GM12864 (cell line): Measurements from ENCODE around the gene PCK1.

ENCODE experiments used
- DNase-seq: peaks from one replicate; pipeline ENCODE4 v3.0.0-alpha.2; 2011; ENCODE audit warnings: low read depth
- H3K4me3 ChIP-seq: 2 replicates; pipeline ENCODE4 v1.5.1; 2011; ENCODE audit warnings: mild to moderate bottlenecking, low read depth, low read length, control low read depth
- CTCF ChIP-seq: IDR thresholded peaks from 2 replicates; pipeline ENCODE4 v1.5.1; 2011; ENCODE audit warnings: low read depth, mild to moderate bottlenecking, moderate library complexity, low read length, control low read depth, inconsistent platforms; ENCODE audit errors: missing control alignments

The PCK1 gene

GRCh38 chr20:57573242-57573641 is 12.3 kb downstream of the PCK1 start:
- no peak for DNase-seq
- H3K4me3 ChIP-seq, result no peak overlapping the region

GRCh38 chr20:57573894-57574293 is 13.0 kb downstream of the PCK1 start:
- DNase-seq, result no peak
- no peak overlapping the region for H3K4me3 ChIP-seq
- peak; percentile 51 for TF ChIP-seq CTCF

More at GRCh38 chr20:57573242-57573641, 12.3 kb downstream of the PCK1 start:
- TF ChIP-seq CTCF, result no peak

GRCh38 chr20:57574954-57575353 is 14.0 kb downstream of the PCK1 start:
- TF ChIP-seq CTCF, result no peak
- H3K4me3 ChIP-seq, result no peak overlapping the region
- no peak for DNase-seq

- no peak for TF ChIP-seq CTCF
- DNase-seq, result no peak
- no peak overlapping the region for H3K4me3 ChIP-seq
Observed at GRCh38 chr20:57576002-57576401, 15.1 kb downstream of the PCK1 start.

- TF ChIP-seq CTCF, result no peak
- no peak overlapping the region for H3K4me3 ChIP-seq
- no peak for DNase-seq
Observed at GRCh38 chr20:57576617-57577550, 16.0 kb downstream of the PCK1 start.

GRCh38 chr20:57577679-57578475 is 17.0 kb downstream of the PCK1 start:
- no peak overlapping the region for H3K4me3 ChIP-seq
- TF ChIP-seq CTCF, result no peak
- DNase-seq, result no peak
